HG02885 (cell line): ENCODE data around the gene TSPAN5.

Source experiments
- ATAC-seq: cut with Tn5 transposase; IDR thresholded peaks from one replicate; pipeline ENCODE4 v1.9.1; 2021; ENCODE audit warnings: mild to moderate bottlenecking; ENCODE audit not compliant: unreplicated experiment, poor library complexity

TSPAN5 gene

DNA sequence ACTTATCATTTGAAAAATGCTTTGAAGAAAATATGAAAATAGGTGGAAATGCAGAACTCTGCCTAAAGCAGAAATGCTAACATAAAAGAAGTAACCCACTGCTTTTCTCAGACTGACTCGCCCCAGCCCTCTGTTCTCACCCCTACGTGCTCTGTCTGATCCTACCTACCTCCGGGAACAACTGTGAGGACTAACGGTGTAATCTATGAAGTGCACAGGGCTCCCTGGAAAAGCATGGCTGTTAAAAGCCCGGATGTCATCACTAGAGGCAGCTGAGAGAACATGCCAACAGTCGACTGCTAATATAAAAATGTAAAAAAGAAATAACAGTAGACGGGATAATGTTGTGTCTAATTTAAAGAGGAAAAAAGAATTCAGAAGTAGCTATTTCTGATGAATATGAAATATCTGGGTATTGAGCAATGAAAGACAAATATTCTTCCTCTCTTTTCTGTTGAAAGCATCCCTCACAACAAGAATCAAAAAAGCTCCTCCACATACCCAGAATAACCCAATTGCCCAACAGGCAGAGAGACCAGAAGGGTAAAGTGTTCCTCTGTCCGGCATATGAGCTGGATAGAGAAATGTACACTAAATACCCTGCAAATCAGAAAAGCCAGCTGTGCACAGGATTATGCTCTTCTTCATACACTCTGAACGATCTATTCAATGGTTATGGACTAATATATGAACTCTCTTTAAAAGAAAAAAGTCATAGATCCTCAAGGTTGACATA lies 130.7 kb downstream of the TSPAN5 start:
- no peak for ATAC-seq

DNA sequence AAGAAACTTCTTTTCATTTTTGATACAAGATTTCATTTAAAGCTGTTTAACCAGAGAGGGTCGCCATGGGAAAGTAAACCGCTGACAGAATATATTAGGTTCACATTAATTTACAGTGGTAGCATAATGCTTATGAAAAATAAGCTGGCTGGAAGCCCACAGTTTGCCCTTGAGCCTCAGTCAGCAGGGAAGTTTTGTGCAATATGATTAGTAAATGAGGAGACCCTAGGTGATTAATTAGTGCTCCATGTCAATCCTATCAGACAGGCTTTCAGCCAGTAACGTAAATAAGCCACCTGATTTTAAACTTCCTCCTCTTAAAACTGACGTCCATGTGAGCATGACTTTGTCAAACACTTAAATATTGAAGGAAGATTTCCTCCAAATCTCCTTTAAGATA lies 134.2 kb downstream of the TSPAN5 start:
- no peak for ATAC-seq

DNA sequence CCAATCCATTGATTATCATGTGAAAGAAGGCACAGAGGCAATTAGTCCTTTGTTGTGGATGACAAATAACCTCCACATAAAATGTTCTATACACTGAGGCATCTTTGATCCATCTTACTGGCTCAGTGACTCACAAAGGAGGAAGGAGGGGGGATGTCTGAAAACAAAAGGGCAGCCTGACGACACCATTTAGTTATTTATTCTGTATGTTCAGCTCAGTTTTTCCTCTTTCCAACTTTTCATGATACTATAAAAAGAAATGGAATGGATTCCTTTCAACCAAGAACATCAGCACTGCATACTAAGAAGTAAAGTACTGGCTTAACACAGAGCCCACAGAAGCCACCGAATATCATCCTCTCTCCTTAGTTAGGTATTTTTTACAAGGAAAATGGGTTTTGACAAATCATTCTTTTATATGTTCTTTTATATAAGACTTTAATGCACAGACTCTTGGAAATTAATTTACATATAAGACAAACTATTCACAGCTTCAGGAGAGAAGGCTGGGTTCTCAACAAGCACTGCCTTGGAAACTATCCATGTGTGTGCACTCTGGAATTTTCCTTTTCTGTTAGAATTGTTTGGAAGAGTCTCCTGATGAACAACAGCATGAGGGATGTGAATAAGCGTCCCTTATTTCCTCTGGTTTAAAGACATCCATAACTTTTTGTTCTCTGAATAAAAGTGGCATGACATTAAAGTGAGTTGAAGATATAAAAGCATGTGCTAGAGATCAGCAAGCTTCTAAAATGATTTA lies 135.6 kb downstream of the TSPAN5 start:
- ATAC-seq, result no peak

DNA sequence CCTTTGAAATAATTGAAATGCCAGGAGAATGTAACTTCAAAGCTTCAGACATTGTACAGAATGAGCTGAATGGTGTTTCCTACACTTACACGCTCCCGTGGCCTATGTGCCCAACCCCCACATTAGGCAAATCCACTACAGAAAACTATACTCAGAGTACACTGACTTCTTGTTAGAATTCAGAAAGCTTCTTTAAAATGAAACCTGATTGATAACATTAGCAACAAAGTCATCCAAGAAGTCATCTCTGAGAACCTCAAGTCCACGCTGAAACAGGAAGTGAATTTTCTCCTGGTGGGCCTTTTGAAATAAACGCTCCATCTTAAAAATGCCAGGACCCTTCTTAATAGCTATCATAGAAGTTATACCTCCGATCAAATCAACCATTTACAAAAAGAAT lies 136.3 kb downstream of the TSPAN5 start:
- no peak for ATAC-seq

DNA sequence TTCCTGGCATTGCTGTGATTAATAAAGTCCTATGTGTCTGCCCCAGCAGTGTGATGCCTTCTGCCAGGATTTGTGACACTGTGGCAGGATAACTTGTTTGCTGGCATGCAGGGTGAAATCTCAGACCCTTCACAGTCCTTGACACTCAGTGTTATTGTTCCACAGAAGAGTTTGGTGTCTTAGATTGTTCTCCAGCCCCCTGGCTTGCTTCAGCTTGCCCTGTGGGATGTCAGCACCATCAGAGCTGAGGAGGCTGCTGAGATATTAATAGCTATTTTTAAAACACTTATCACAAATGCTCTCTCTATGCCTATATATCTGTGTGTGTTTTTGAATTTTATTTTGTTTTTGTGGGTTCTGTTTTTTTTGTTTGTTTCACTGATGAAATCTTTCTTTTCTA lies 136.9 kb downstream of the TSPAN5 start:
- ATAC-seq, result no peak

DNA sequence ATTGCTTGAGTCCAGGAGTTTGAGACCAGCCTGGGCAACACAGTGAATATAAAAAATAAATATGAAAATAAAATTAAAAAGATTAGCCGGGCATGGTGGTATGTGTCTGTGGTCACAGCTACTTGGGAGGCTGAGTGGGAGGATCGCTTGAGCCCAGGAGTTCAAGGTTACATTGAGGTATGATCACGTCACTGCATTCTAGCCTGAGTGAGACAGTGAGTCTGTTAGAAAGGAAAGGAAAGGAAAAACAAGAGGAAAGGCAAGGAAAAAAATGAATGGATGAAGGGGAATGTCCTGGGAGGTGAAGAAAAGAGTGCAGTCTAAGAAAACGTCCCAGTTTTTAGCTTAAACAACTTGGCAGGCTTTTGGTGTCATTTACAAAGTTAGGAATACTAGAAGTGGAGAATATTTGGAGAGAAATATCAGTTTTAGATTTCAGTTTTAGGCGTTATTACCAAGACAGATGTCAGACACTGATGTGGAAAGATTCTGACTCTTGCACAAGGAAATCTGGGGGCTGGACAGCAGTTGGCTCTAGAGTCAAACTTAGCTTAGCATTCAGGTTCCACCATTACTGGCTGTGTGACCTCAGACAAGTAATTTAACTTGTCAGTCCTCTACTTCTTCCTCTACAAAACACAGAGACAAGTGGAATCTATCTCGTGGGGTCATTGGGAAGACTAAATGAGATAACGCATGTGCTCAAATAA lies 139.0 kb downstream of the TSPAN5 start:
- ATAC-seq, result no peak

DNA sequence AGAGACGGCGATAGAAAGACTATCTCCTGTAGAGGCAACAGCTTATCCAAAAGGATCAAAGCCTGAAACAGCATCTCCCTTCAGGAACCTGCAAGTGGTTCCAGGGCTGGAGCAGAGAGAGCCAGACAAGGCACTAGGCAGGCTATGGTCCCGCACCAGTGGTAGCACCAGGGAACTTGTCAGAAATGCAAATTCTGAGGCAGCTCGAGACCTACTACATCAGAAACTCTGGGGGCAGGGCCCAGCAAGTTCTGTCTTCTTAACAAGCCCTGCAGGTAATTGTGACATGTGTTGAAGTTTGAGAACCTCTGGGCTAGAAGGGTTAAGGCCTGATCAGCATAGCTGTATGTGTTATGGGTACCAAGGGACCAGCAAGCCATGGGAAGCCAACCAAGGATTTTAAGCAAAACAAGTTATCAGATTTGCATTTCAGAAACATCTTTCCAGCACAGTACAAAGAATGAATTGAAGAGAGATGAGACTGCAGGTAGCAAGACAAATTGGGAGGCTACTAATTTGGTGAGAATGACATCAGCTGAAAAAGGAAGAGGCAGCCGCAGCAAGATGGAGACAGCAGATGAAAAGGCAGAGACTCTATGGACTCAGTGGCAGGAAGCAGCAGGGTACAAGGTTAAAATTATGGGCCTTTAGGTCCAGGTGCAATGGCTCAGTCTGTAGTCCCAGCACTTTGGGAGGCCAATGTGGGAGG lies 139.7 kb downstream of the TSPAN5 start:
- ATAC-seq, result peak; percentile 98

DNA sequence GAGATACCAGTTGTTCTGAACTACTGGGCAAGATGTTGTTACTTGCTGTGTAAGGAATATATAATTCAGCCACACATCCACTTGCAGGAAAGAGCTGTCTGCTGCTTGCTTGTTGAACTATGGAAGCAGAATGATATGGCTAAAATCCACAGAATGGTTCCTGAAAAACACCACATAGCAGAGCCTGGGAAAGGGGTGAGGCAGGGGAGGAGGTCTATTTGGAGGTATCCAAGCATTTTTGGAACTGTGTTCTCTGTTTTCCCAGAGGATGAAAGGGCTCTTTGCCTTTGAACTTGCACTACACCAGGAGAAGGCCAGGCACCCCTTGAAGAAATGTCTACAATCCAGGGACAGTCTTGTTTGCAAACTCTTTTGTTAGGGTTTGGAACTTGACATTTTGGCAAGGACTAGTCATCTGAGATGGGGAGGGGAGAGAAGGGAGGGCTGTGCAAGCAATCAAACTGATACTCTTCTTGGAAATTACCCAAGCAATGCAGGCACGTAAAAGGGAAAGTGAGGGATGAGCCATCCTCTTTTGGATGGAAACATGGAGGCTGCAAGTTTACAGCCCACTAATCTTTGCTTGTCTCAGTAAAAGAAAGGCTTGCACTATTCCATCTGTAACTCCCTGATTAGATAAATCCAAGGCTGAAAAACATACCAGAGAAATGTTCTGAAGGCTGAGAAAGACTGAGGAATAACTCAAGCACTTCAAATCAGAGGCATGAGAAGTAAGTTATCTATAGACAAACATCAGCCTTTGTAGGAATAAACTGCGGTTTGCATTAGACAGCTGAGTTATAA lies 141.0 kb downstream of the TSPAN5 start:
- no peak for ATAC-seq

DNA sequence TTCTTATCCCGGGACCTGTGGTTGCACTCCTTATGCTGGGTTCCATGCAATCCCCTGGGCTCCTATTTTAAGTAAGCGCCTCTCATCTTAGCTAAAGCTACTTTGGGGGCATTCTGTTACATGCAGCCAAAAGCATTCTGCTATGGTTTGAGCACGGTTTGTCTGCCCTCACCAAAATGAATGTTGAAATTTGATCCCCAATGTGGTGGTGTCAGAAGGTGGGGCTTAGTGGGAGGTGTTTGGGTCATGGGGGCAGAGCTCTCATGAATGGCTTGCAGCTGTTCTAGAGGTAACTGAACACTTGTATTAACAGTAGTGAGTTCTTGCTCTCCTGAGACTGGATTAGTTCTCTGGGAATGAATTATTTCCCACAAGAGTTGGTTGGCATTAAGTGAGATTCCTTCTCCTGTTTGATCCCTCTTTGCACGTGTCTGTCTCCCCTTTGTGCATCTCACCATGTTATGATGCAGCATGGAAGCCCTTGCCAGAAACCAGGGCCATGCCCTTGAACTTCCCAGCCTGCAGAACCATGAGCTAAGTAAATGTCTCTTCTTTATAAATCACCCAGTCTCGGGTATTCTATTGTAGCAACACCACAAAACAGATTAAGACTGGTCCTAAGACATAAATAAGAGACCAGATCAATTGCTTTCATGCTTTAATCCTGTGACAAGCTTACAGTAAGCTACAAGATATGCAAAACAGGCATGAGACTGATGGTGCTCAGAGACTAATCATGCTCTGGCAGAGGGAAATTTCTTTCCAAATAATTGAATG lies 141.8 kb downstream of the TSPAN5 start:
- no peak for ATAC-seq

DNA sequence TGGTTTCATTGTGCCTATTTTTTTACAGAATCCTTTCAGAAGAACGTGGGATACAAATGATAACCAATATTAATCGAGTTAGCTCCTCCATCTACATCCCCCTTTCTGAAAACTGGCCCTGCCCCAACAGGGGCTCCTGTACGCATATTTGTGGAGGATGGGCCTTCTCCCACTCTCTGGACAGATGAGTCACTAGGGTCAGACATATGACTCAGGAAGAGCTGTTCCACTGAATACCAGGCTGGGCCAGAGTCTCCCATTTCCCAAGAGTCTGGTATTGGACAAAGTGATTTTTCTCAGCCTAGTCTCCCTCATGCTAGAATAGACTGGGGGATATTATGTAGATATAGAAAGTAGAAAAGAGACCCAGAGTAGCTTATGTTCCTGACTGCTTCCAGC lies 142.4 kb downstream of the TSPAN5 start:
- no peak for ATAC-seq

DNA sequence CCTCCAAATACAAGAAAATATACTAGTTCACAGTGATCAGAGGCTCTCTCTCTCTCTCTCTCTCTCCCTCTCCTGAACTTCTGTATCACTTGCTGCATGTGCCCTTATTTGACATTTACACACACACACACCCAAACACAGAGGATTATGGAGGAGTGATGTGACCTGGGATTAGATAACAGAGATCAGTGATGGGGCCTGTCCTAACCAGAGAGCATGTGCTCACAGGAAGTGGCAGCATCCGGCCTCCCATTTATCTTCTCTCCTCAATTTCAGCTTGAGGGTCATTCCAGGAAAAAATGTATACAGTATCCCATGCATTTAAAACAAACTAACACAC lies 143.0 kb downstream of the TSPAN5 start:
- no peak for ATAC-seq

DNA sequence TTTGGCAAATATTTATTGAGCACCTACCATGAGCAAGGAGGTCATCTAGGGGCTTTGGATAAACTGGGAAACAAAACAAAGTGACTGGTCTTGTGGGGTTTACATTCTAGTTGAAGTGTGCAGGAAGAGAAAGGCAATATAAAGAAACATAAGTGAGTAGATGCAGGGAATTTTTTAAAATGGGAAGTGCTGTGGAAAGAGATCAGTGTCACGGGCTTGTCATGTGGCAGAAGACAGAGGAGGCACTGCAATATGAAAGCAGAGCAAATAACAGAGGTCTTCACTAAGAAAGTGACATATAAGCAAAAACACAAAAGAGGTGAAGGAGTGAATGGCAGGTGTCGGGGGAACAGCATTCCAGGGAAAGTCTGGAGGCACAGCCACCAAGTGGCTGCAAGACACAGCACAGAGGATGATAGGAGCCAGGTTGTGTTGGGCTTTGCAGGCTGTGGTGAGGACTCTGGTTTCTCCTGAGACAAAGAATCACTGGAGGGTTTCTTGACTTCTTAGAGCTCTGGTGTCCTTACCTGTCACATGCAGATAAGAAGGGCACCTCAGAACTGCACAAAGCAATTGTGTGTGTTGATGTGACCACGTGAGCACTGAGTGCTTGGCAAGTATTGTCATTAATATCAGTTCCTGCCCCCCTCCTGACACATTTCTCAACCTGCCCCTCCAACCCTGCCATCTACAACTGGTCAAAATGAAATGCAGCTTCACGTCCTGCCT lies 143.5 kb downstream of the TSPAN5 start:
- no peak for ATAC-seq

DNA sequence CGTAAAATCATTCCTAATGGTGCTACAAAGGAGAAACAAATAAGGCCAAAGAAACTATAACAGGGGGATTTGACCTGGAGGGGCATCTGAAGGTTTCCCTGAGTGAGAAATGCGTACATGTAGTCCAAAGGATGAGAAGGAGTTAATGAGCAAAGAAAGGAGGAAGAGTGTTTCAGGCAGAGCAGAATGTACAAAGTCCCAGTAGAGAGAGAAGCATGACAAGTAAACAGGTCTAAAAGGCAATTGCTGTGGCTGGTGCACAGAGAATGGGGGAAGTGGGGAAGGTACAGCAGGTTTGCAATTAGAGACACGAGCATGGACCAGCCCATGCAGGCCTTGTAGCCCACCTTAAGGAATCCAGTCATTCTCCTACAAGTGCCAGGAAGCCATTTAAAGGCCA lies 145.5 kb downstream of the TSPAN5 start:
- no peak for ATAC-seq

DNA sequence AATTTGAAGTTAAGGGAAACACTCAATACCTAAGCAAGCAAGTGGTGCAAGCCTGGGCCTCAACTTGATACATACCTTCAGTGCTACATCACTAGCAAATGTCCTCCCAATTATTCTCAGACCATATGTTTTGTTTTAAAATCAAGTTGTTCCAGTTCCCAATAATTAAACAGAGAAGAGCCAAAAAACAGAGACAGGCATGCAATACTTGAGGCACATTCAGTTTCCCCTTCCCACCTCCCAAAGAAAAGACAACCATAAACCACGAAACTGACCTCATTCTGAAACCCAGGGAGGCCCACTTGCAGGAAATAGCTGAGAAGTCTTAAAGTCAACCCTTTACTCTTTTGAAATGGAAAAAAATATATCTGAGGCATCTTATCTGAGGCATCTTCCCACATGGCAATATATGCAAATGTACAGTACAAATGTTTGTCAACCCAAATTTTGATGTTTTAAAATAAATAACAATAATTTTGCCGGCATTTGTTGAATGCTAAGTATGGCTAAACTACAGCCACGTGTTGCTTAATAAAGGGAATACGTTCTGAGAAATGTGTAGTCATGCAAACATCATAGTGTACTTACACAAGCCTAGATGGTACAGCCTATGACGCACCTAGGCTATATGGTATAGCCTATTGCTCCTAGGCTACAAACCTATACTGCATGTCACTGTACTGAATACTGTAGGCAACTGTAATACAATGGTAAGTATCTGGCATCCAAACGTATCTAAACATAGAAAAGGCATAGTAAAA lies 147.5 kb downstream of the TSPAN5 start:
- no peak for ATAC-seq

DNA sequence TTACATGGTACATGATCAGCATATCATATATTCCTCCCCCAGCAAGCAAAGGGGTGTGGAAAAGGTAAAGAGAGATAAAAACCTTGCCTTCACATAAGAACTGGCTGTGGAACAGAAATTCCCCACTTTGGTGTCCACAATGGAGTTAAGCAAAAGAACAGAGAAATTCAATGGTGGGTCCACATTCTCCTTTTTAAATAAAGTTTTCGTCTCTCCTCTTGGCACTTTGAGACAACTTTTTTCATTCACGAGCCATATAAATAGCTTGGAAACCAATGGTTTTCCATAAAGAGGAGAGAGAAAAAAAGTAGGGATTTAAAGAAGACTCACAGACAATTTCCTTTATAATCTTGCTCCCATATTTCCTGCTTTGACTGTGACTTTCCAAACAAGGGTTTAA lies 148.1 kb downstream of the TSPAN5 start:
- no peak for ATAC-seq

DNA sequence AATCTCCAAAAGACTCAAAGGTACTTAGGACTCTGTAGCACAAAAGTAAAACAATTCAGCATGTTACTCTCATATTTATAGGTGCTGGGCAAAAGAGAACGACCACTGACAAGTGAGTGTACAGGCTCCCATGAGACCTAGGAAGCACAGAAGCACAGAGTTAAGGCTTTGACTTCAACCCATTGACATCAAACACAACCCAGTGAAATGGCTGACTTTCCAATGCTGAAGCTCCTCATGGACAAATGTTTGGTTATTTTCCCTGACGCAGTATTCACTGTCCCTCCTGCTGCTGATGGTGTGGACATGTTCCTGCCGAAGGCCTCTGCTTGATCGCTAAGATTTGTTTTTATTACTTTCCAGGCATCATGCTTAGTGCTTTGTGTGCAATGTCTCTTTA lies 148.7 kb downstream of the TSPAN5 start:
- ATAC-seq, result no peak

DNA sequence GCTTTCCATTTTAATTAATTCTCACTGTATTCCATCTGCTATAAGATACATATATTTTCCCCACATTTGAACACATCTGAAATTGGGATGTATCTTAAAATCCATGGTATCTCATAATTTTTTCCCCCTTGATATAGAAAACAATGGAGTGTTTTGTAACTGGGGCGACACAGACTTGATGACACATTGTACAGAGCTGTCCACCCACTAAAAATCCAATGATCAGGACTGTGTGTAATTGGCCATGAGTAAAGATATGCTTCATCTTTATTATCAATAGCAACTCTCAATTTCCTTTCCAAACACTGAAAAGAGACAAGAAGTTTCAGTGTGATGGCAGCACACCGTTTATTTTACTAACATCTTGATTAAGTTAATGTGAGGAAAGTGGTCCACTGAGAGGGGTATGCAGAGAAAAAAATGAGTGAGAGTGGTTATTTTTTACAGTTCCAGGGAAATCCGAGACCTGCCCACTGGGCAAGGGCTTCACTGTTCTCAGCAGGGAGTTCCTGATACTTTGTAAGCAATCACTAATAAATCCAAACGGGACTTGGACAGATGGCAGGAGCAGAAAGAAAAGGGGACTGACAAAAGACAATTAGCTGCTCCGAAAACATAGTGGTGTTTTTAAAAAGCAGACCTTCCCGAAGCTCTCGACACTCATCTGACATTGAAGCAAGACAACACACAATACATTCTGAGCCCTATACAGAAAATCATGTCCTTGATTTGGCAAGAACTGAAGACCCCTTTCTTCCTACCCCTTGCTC lies 149.4 kb downstream of the TSPAN5 start:
- ATAC-seq, result no peak
